ENCODE results near the gene ATP5F1C. TPM values are rescaled to one million over a fixed set of nuclear protein-coding genes. Genes with fewer than 3 reads are reported as not detected.

Gene ATP5F1C
- total RNA-seq, 6 experiments from 2014 or later = 298 to 340 (median 308) TPM

DNA sequence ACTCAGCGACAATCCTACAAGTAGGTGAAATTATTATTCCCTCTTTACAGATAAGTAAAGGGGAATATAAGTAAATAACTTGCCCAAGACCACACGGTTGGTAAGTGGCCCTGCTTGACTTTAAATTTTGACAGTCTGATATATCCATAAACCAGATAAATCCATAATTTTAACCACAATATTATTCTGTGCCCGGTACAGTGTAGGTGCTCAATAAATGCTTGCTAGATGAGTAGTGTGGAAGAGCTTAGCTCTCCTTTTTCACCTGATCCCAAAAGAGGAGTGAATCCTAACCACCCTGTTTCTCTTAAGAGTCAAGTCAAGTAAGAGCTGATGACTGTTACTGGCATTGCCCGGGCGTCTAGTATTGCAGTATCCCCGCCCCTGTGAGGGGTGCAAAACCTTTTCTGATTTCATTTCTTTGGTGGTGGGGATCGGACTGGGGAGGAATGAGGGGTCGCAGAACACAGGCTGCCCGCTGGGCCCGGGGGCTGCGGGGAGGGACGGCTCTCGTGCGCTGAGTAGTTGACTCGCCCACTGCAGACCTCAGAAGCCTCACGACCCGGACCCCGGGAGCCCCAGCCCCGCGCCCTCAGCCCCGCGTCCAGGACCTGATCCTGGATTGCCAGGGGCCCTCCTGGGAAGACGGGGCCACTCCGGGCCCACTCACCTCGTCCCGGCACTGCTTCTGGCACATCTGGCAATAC, 674 bp upstream of the ATP5F1C start:
- H3K36me3 Mint-ChIP-seq (ENCODE audit: low read depth) = peaks cover 23% of the 10 kb centered on the region
- H3K4me1 Mint-ChIP-seq (ENCODE audit: low read depth) = peaks cover 40% of the 10 kb centered on the region
- no peak overlapping the region for H3K27ac Mint-ChIP-seq
- peak; percentile 20 for DNase-seq
- no peaks in the 10 kb centered on the region for H3K27me3 Mint-ChIP-seq (ENCODE audit: insufficient read depth)
- no peak overlapping the region for H3K4me3 Mint-ChIP-seq
- no peaks in the 10 kb centered on the region for H3K9me3 Mint-ChIP-seq
- TF ChIP-seq, protein P1, sequence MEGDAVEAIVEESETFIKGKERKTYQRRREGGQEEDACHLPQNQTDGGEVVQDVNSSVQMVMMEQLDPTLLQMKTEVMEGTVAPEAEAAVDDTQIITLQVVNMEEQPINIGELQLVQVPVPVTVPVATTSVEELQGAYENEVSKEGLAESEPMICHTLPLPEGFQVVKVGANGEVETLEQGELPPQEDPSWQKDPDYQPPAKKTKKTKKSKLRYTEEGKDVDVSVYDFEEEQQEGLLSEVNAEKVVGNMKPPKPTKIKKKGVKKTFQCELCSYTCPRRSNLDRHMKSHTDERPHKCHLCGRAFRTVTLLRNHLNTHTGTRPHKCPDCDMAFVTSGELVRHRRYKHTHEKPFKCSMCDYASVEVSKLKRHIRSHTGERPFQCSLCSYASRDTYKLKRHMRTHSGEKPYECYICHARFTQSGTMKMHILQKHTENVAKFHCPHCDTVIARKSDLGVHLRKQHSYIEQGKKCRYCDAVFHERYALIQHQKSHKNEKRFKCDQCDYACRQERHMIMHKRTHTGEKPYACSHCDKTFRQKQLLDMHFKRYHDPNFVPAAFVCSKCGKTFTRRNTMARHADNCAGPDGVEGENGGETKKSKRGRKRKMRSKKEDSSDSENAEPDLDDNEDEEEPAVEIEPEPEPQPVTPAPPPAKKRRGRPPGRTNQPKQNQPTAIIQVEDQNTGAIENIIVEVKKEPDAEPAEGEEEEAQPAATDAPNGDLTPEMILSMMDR (IDR thresholded peaks at IDR 0.05) = no peak

DNA sequence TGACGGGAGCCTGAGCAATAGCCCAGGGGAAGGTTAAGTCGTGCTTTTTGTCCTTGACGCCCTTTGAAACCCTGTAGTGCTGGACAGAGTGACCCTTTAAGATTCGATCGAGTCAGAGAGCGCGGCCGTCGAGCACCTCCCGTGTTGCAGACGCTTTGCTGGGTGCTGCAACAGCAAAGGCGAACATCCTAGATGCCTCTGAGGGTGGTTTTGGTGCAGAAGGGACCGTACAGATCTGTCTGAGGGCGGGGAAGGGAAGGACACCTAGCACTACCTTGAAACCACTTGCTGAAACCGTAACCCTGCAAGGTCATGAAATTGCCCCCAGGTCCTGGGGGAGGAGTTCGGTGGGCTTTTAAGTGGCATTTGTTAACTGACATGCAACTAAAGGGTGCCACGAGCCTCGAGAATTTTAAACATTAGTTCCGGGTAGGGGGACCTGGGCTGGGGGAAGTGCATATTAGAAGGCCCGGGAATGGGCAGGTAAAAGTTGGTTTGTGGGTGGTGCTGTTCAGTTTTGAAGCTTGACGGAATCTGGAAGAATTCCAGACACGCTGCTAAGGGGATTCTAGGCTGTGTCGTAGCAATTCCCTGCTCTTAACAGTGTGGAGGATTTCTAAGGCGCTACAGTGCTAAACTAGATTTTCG, 786 bp downstream of the ATP5F1C start:
- no peak for DNase-seq
- Mint-ChIP-seq H3K36me3 (ENCODE audit: low read depth) (peaks cover 34% of the 10 kb centered on the region), H3K27me3 (ENCODE audit: insufficient read depth) (no peaks in the 10 kb centered on the region), H3K4me1 (ENCODE audit: low read depth) (peaks cover 50% of the 10 kb centered on the region), H3K9me3 (no peaks in the 10 kb centered on the region), H3K4me3 (no peak overlapping the region), H3K27ac (no peak overlapping the region; the same call in 1 of the 2 replicates)
- TF ChIP-seq, protein P1 (IDR thresholded peaks at IDR 0.05) = no peak

DNA sequence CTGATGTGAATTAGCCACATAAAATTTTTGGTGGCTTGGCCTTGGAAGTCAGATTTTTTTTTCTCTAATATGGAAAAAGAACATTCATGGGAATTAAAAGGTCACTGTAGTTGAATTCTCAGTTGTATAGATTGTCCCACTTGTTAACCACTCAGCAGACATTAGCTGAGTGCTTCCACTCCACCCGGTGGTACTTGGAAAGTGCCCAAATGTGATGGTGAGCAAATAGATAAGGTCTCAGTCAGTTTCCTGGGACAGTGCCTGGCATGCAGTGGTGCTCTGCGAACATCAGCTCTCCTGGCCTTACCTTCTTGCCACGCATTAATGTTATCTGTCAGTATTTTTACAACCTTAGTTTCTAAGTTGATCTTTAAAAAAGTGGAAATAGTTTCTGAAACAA, 1.4 kb downstream of the ATP5F1C start:
- peaks cover 56% of the 10 kb centered on the region for H3K4me1 Mint-ChIP-seq (ENCODE audit: low read depth)
- DNase-seq = peak; percentile 21
- H3K4me3 Mint-ChIP-seq = no peak overlapping the region
- TF ChIP-seq, protein P1 (IDR thresholded peaks at IDR 0.05) = no peak
- H3K36me3 Mint-ChIP-seq (ENCODE audit: low read depth) = peaks cover 34% of the 10 kb centered on the region
- H3K27me3 Mint-ChIP-seq (ENCODE audit: insufficient read depth) = no peaks in the 10 kb centered on the region
- H3K9me3 Mint-ChIP-seq = no peaks in the 10 kb centered on the region
- H3K27ac Mint-ChIP-seq = no peak overlapping the region; the same call in 1 of the 2 replicates

DNA sequence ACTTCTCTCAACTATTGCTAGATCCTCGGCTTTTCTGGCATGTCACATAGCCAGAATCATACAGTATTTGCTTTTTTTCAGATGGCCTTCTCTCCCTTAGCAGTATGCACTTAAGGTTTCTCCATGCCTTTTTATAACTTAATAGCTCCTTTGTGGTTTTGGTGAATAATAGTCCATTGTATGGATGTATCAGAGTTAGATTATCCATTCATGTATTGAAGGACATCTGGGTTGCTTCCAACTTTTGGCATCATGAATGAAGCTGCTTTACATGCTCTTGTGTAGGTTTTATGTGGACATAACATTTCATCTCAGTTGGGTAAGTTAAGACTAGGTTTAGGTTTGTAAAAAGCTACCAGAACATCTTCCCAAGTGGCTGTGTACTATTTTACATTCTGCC, 4.6 kb downstream of the ATP5F1C start:
- Mint-ChIP-seq H3K9me3 (no peaks in the 10 kb centered on the region), H3K27ac (peak overlapping the region; percentile 27), H3K36me3 (ENCODE audit: low read depth) (peaks cover 51% of the 10 kb centered on the region), H3K4me1 (ENCODE audit: low read depth) (peaks cover 83% of the 10 kb centered on the region), H3K27me3 (ENCODE audit: insufficient read depth) (no peaks in the 10 kb centered on the region), H3K4me3 (peak overlapping the region; percentile 24)
- TF ChIP-seq, protein P1 (IDR thresholded peaks at IDR 0.05) = no peak
- no peak for DNase-seq

DNA sequence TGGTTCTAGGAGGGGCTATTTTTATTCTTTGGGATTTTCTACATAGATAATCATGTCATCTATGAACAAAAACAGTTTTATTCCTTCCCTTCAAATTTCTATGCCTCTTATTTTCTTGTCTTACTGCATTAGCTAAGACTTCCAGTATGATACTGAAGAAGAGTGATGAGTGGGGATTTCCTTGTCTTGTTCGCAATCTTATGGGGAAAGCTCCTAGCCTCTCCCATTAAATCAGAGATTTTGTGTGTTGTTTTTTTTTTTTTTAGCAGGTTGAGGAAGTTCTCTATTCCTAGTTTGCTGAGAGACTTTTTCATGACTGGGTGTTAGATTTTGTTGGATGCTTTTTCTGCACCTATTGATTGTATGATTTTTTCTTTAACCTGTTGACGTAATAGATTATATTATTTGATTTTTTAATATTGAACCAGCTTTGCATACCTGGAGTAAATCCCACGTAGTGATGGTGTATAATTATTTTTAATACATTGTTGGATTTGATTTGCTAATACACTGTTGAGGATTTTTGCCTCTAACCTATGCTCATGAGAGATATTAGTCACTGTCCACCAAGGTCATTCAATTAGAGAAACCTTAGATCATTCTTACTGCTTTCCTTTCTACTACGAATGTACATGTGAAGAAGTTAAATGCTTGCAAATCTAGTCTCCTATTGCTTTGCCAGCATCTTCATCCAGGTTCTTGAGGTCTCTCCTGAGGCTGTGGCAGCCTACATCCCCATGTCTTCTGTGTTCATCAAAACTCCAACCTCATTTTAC, 6.5 kb downstream of the ATP5F1C start:
- H3K4me3 Mint-ChIP-seq = no peak overlapping the region; the same call in 1 of the 2 replicates
- TF ChIP-seq, protein P1 (IDR thresholded peaks at IDR 0.05) = no peak
- no peak for DNase-seq
- no peaks in the 10 kb centered on the region for H3K9me3 Mint-ChIP-seq
- peak overlapping the region; percentile 27; the same call in 1 of the 2 replicates for H3K27ac Mint-ChIP-seq
- peaks cover 48% of the 10 kb centered on the region for H3K36me3 Mint-ChIP-seq (ENCODE audit: low read depth)
- peaks cover 88% of the 10 kb centered on the region for H3K4me1 Mint-ChIP-seq (ENCODE audit: low read depth)
- no peaks in the 10 kb centered on the region for H3K27me3 Mint-ChIP-seq (ENCODE audit: insufficient read depth)
